K562 (cell line): Measurements from ENCODE around the gene RSPH9. TPM values are rescaled to one million over a fixed set of nuclear protein-coding genes. Genes with fewer than 3 reads are reported as not detected.

Source experiments
- C11orf30 ChIP-seq: fragments of 450-650 bp; IDR thresholded peaks from 2 replicates; pipeline ENCODE4 v1.6.1; 2016; ENCODE audit warnings: low read depth, mild to moderate bottlenecking
- EGR1 ChIP-seq: fragments of 450-650 bp; conservative IDR thresholded peaks from 2 replicates; pipeline ENCODE4 v1.6.1; 2017; ENCODE audit warnings: mild to moderate bottlenecking
- FIP1L1 ChIP-seq: fragments of 200-400 bp; formaldehyde crosslinking; IDR thresholded peaks from 2 replicates; pipeline ENCODE4 v1.6.1; 2018; ENCODE audit warnings: mild to moderate bottlenecking, low read depth, low read length; ENCODE audit not compliant: poor library complexity, severe bottlenecking
- FOXK1 ChIP-seq: sonication (generic); formaldehyde crosslinking; IDR thresholded peaks from 2 replicates; pipeline ENCODE4 v1.8.0; 2022; ENCODE audit warnings: missing genetic modification reagents, mild to moderate bottlenecking, borderline replicate concordance
- HCFC1 ChIP-seq: IDR thresholded peaks from 2 replicates; pipeline ENCODE4 v1.6.1; 2012; ENCODE audit warnings: low read depth, low read length, improper control_type of control experiment
- JUND ChIP-seq, 2 experiments: IDR thresholded peaks; 2 replicates in 1 of 2; 3 replicates in 1 of 2; pipeline ENCODE4 v1.6.1; 2011; ENCODE audit warnings: borderline replicate concordance in 2 of 2, low read depth in 2 of 2, low read length in 2 of 2, improper control_type of control experiment in 1 of 2, missing biosample characterization in 1 of 2, missing genetic modification characterization in 1 of 2, missing genetic modification reagents in 1 of 2
- MTA3 ChIP-seq: fragments of 450-650 bp; formaldehyde crosslinking; IDR thresholded peaks from 2 replicates; pipeline ENCODE4 v1.6.1; 2017; ENCODE audit warnings: mild to moderate bottlenecking, borderline replicate concordance
- NFATC3 ChIP-seq: fragments of 450-650 bp; IDR thresholded peaks from 2 replicates; pipeline ENCODE4 v1.6.1; 2017; ENCODE audit warnings: mild to moderate bottlenecking
- NFIC ChIP-seq: fragments of 450-650 bp; IDR thresholded peaks from 2 replicates; pipeline ENCODE4 v1.6.1; 2017; ENCODE audit warnings: mild to moderate bottlenecking, inconsistent platforms
- SAP30 ChIP-seq: fragments of 200-600 bp; sonication (generic); IDR thresholded peaks from 2 replicates; pipeline ENCODE4 v1.6.1; 2012; ENCODE audit warnings: borderline replicate concordance, low read depth, mild to moderate bottlenecking, moderate library complexity, low read length, control low read depth, inconsistent platforms; ENCODE audit not compliant: insufficient read depth, poor library complexity, severe bottlenecking
- SIRT6 ChIP-seq: IDR thresholded peaks from one replicate; pipeline ENCODE4 v1.6.1; 2012; ENCODE audit warnings: low read depth, mild to moderate bottlenecking, control low read depth, inconsistent platforms, low read length, moderate library complexity
- SMAD4 ChIP-seq: fragments of 250-450 bp; sonication (Bioruptor Pico); conservative IDR thresholded peaks from 2 replicates; pipeline ENCODE4 v1.8.0; 2021; ENCODE audit warnings: inconsistent platforms, mild to moderate bottlenecking, moderate library complexity
- TBP ChIP-seq: optimal IDR thresholded peaks from 2 replicates; pipeline ENCODE3; 2011; ENCODE audit warnings: low read depth, low read length, improper control_type of control experiment
- YBX1 ChIP-seq: fragments of 450-650 bp; IDR thresholded peaks from 2 replicates; pipeline ENCODE4 v1.7.1; 2016; ENCODE audit warnings: mild to moderate bottlenecking
- ZNF175 ChIP-seq: fragments of 200-800 bp; sonication (Bioruptor generic); IDR thresholded peaks from 2 replicates; pipeline ENCODE4 v1.6.1; 2016; ENCODE audit warnings: low read depth, mild to moderate bottlenecking, missing genetic modification characterization, missing compliant biosample characterization
- ZNF717 ChIP-seq: fragments of 250-450 bp; sonication (Bioruptor Pico); IDR thresholded peaks from 2 replicates; pipeline ENCODE4 v1.5.0; 2021
- polyA plus RNA-seq, 8 experiments: library from polyadenylated mRNA; depleted of rRNA in 4 of 8; stranded (reverse) in 5 of 8; unstranded in 3 of 8; fragments of >200 nt; fragmentation: Nextera tagmentation in 2 of 8; fragmentation: Illumina TruSeq in 1 of 8; extraction: Ambion mirVana in 2 of 8; extraction: Trizol in 1 of 8; gene quantifications; 2 replicates each; pipeline versions ENCODE4 v1.2.1 to v1.2.3, GENCODE V29; 2011 to 2014; ENCODE audit warnings: inconsistent platforms in 1 of 8, missing spikeins in 1 of 8
- total RNA-seq, 7 experiments: library from RNA; depleted of rRNA in 6 of 7; stranded (reverse); fragments of >200 nt in 6 of 7; fragmentation: Illumina TruSeq in 2 of 7; extraction: Trizol in 2 of 7; gene quantifications; 2 replicates each; pipeline versions ENCODE4 v1.2.1 to v1.2.3, GENCODE V29; 2011 to 2021; ENCODE audit warnings: low replicate concordance in 1 of 7
- TF ChIP-seq, protein P1 (sequence below), 2 experiments: fragments of 450-650 bp in 1 of 2; sonication (generic) in 1 of 2; formaldehyde crosslinking in 1 of 2; IDR thresholded peaks in 1 of 2; conservative IDR thresholded peaks in 1 of 2; 2 replicates each; pipeline versions ENCODE4 v1.6.1 to v1.8.1; 2016 to 2023; ENCODE audit warnings: mild to moderate bottlenecking in 2 of 2, moderate library complexity in 2 of 2, inconsistent platforms in 1 of 2, missing genetic modification reagents in 1 of 2
- TF ChIP-seq, protein P2 (sequence below): fragments of 450-650 bp; IDR thresholded peaks from 2 replicates; pipeline ENCODE4 v1.6.1; 2017; ENCODE audit warnings: mild to moderate bottlenecking, moderate library complexity
- TF ChIP-seq, protein P3 (sequence below): fragments of 200-800 bp; sonication (Bioruptor generic); IDR thresholded peaks from 2 replicates; pipeline ENCODE4 v1.6.1; 2017; ENCODE audit warnings: missing genetic modification characterization, missing compliant biosample characterization
- TF ChIP-seq, protein P4 (sequence below), 3 experiments: fragments of 200-800 bp in 1 of 3; sonication (Bioruptor generic) in 1 of 3; sonication (generic) in 1 of 3; formaldehyde crosslinking in 1 of 3; IDR thresholded peaks; 2 replicates each; pipeline versions ENCODE4 v1.6.1 to v1.8.0; 2016 to 2022; ENCODE audit warnings: mild to moderate bottlenecking in 2 of 3, missing compliant biosample characterization in 2 of 3, missing genetic modification characterization in 2 of 3, missing genetic modification reagents in 1 of 3

Gene RSPH9
- total and polyA plus RNA-seq, 9 of the 15 experiments (the other 6 are each of a cell fraction or from before 2014, with no cell fraction given): 0.05 to 0.60 (median 0.39) TPM; not detected in 6

DNA sequence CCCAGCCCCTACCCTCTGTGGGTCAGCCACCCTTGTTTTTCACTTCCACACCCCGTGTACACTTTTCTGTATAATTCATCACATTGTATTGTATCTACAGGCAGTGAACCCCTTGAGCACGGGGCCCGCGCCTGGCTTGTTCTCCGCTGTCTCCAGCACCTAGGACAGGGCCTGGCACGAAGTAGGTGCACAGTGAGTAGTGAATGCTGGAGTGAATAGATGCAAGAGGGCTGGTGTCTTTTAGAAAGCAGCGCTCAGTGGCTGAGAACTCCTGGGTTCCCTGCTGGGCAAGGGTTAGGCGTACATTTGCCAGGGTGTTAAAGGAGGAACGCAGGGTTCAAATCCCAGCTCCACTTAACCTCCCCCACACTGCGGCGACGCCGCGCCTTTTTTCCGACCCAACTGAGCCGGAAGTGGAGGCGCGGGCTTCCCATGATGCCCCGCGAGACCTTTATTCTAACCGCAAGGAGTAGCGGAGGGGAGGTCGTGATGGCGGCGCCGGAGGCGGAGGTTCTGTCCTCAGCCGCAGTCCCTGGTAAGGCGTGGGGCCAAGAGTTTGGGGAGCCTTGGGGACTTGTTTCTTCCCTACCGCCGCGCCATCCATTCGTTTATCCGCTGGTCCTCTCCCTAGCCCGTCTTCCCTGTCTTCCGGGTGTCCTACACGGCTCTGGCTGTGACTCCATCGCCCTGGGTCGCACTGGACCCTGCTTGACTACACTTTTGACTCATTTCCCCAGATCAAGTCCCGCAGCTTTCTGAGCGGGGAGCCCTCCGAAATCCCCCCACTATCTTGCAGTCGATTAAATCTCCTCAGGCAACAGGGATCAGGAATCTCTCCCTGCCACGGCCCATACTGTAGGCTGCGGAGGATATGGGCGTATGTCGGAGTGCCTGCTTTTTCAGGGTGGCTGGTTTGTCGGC lies 9.2 kb upstream of the RSPH9 start, which contains the start of gene MAD2L1BP (continued):
- TF ChIP-seq, protein P1, sequence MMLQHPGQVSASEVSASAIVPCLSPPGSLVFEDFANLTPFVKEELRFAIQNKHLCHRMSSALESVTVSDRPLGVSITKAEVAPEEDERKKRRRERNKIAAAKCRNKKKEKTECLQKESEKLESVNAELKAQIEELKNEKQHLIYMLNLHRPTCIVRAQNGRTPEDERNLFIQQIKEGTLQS (IDR thresholded peaks at IDR 0.05): no peak
- TF ChIP-seq, protein P1 (CRISPR knock-in tag; conservative IDR thresholded peaks at IDR 0.05): 0 out of 2 replicates have a peak, but pooled peaks have one; percentile 58
- TF ChIP-seq, protein P2, sequence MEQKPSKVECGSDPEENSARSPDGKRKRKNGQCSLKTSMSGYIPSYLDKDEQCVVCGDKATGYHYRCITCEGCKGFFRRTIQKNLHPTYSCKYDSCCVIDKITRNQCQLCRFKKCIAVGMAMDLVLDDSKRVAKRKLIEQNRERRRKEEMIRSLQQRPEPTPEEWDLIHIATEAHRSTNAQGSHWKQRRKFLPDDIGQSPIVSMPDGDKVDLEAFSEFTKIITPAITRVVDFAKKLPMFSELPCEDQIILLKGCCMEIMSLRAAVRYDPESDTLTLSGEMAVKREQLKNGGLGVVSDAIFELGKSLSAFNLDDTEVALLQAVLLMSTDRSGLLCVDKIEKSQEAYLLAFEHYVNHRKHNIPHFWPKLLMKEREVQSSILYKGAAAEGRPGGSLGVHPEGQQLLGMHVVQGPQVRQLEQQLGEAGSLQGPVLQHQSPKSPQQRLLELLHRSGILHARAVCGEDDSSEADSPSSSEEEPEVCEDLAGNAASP: no peak
- peak; percentile 90 for TF ChIP-seq MTA3
- TF ChIP-seq, protein P3, sequence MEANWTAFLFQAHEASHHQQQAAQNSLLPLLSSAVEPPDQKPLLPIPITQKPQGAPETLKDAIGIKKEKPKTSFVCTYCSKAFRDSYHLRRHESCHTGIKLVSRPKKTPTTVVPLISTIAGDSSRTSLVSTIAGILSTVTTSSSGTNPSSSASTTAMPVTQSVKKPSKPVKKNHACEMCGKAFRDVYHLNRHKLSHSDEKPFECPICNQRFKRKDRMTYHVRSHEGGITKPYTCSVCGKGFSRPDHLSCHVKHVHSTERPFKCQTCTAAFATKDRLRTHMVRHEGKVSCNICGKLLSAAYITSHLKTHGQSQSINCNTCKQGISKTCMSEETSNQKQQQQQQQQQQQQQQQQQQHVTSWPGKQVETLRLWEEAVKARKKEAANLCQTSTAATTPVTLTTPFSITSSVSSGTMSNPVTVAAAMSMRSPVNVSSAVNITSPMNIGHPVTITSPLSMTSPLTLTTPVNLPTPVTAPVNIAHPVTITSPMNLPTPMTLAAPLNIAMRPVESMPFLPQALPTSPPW (CRISPR knock-in tag): peak; percentile 48; the same call in 1 of the 2 replicates
- TF ChIP-seq EGR1: peak; percentile 88
- TF ChIP-seq JUND (IDR thresholded peaks at IDR 0.05; ENCODE audit: borderline replicate concordance, low read depth, low read length): peak; percentile 64
- TF ChIP-seq JUND (tag; IDR thresholded peaks at IDR 0.05; ENCODE audit: borderline replicate concordance, low read depth, low read length): peak; percentile 50; the same call in 2 of the 3 replicates
- no peak for TF ChIP-seq ZNF717
- peak; percentile 90 for TF ChIP-seq ZNF175 (CRISPR knock-in tag)
- TF ChIP-seq TBP: peak; percentile 90
- no peak for TF ChIP-seq FIP1L1
- TF ChIP-seq, protein P4, sequence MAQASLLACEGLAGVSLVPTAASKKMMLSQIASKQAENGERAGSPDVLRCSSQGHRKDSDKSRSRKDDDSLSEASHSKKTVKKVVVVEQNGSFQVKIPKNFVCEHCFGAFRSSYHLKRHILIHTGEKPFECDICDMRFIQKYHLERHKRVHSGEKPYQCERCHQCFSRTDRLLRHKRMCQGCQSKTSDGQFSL (CRISPR knock-in tag; IDR thresholded peaks at IDR 0.05): peak; percentile 67; the same call in 1 of the 2 replicates
- TF ChIP-seq, protein P4 (tag; IDR thresholded peaks at IDR 0.05): peak in 1 of 2 experiments; percentile 81; a peak in 1 of 4 replicates
- TF ChIP-seq SIRT6: no peak
- TF ChIP-seq NFATC3: 0 out of 2 replicates have a peak, but pooled peaks have one; percentile 53
- no peak for TF ChIP-seq C11orf30
- TF ChIP-seq FOXK1 (CRISPR knock-in tag): peak; percentile 17; the same call in 1 of the 2 replicates
- no peak for TF ChIP-seq YBX1
- TF ChIP-seq SAP30: peak; percentile 86
- TF ChIP-seq NFIC: peak; percentile 64
- TF ChIP-seq HCFC1: peak; percentile 64
- TF ChIP-seq SMAD4: peak; percentile 95
